OCI-LY1 (cell line): ENCODE results near the gene ELFN2.

Experiments
- H2AFZ ChIP-seq: fragments of 200-600 bp; sonication (generic), shearing (Covaris generic); 2 replicates; pipeline ENCODE4 v1.6.0; 2014; ENCODE audit warnings: antibody characterized with exemption, mild to moderate bottlenecking, low read length
- H3F3A ChIP-seq: fragments of 200-600 bp; sonication (generic), shearing (Covaris generic); 2 replicates; pipeline ENCODE4 v1.6.0; 2014; ENCODE audit warnings: mild to moderate bottlenecking, antibody characterized with exemption, low read length, moderate library complexity; ENCODE audit not compliant: insufficient read depth
- H3K27ac ChIP-seq: fragments of 200-600 bp; sonication (generic); 2 replicates; pipeline ENCODE4 v1.5.1; 2014; ENCODE audit warnings: low read length, mixed run types, mild to moderate bottlenecking, low read depth; ENCODE audit not compliant: poor library complexity, severe bottlenecking
- H3K27me3 ChIP-seq: fragments of 200-600 bp; sonication (generic); 2 replicates; pipeline ENCODE4 v1.6.0; 2014; ENCODE audit warnings: antibody characterized with exemption, mild to moderate bottlenecking, low read length, moderate library complexity; ENCODE audit not compliant: insufficient read depth
- H3K36me3 ChIP-seq: fragments of 200-600 bp; sonication (generic); 2 replicates; pipeline ENCODE4 v1.6.1; 2014; ENCODE audit warnings: mild to moderate bottlenecking, antibody characterized with exemption, low read length, moderate library complexity, mixed read lengths; ENCODE audit not compliant: insufficient read depth
- H3K4me1 ChIP-seq: fragments of 200-600 bp; sonication (generic); 2 replicates; pipeline ENCODE4 v1.5.1; 2014; ENCODE audit warnings: mild to moderate bottlenecking, low read length, moderate library complexity; ENCODE audit not compliant: insufficient read depth, severe bottlenecking
- H3K4me2 ChIP-seq: fragments of 200-600 bp; sonication (generic), shearing (Covaris generic); 2 replicates; pipeline ENCODE4 v1.6.1; 2014; ENCODE audit warnings: low read length
- H3K4me3 ChIP-seq: fragments of 200-600 bp; sonication (generic); 2 replicates; pipeline ENCODE4 v1.5.1; 2014; ENCODE audit warnings: low read length, low read depth, mild to moderate bottlenecking, mixed read lengths; ENCODE audit not compliant: poor library complexity, severe bottlenecking
- H3K79me2 ChIP-seq: fragments of 200-600 bp; shearing (Covaris generic); 2 replicates; pipeline ENCODE4 v1.6.1; 2016; ENCODE audit warnings: mixed run types, low read length, mixed read lengths; ENCODE audit not compliant: insufficient read depth
- H3K9ac ChIP-seq: fragments of 200-600 bp; sonication (generic), shearing (Covaris generic); 2 replicates; pipeline ENCODE4 v1.6.1; 2014; ENCODE audit warnings: mild to moderate bottlenecking, low read length, mixed read lengths
- H3K9me2 ChIP-seq: fragments of 200-600 bp; sonication (generic), shearing (Covaris generic); 2 replicates; pipeline ENCODE4 v1.6.1; 2014; ENCODE audit warnings: low read depth, mild to moderate bottlenecking, low read length, mixed read lengths
- H3K9me3 ChIP-seq: fragments of 200-600 bp; shearing (Covaris generic); 2 replicates; pipeline ENCODE4 v1.6.1; 2014; ENCODE audit warnings: low read length, mixed read lengths
- H4K20me1 ChIP-seq: fragments of 200-600 bp; sonication (generic), shearing (Covaris generic); 2 replicates; pipeline ENCODE4 v1.6.0; 2016; ENCODE audit warnings: mild to moderate bottlenecking, low read length; ENCODE audit not compliant: insufficient read depth
- EZH2 ChIP-seq: fragments of 200-600 bp; sonication (generic), shearing (Covaris generic); IDR thresholded peaks from 2 replicates; pipeline ENCODE4 v1.8.0; 2017; ENCODE audit warnings: borderline replicate concordance, mixed run types, mild to moderate bottlenecking, antibody characterized with exemption, low read length, moderate library complexity, mixed read lengths
- TF ChIP-seq, protein P1 (sequence below): fragments of 200-600 bp; sonication (generic), shearing (Covaris generic); IDR thresholded peaks from 2 replicates; pipeline ENCODE4 v1.5.1; 2017; ENCODE audit warnings: mild to moderate bottlenecking, antibody characterized with exemption, low read length, moderate library complexity, mixed read lengths

The ELFN2 gene

GRCh38 chr22:37423283-37423682 is 4.0 kb downstream of the ELFN2 start:
- H3F3A ChIP-seq: no peaks in the 10 kb centered on the region
- no peaks in the 10 kb centered on the region for H3K9me3 ChIP-seq
- no peak overlapping the region for H3K27ac ChIP-seq
- TF ChIP-seq, protein P1, sequence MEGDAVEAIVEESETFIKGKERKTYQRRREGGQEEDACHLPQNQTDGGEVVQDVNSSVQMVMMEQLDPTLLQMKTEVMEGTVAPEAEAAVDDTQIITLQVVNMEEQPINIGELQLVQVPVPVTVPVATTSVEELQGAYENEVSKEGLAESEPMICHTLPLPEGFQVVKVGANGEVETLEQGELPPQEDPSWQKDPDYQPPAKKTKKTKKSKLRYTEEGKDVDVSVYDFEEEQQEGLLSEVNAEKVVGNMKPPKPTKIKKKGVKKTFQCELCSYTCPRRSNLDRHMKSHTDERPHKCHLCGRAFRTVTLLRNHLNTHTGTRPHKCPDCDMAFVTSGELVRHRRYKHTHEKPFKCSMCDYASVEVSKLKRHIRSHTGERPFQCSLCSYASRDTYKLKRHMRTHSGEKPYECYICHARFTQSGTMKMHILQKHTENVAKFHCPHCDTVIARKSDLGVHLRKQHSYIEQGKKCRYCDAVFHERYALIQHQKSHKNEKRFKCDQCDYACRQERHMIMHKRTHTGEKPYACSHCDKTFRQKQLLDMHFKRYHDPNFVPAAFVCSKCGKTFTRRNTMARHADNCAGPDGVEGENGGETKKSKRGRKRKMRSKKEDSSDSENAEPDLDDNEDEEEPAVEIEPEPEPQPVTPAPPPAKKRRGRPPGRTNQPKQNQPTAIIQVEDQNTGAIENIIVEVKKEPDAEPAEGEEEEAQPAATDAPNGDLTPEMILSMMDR: no peak
- no peak for TF ChIP-seq EZH2
- H3K4me2 ChIP-seq: no peak overlapping the region
- H2AFZ ChIP-seq: no peak overlapping the region
- H3K9me2 ChIP-seq: no peaks in the 10 kb centered on the region
- no peak overlapping the region for H3K9ac ChIP-seq
- H3K27me3 ChIP-seq: 0 out of 2 replicates have a peak, but pooled peaks cover 8% of the 10 kb centered on the region
- no peaks in the 10 kb centered on the region for H3K79me2 ChIP-seq
- H3K36me3 ChIP-seq: no peaks in the 10 kb centered on the region
- H4K20me1 ChIP-seq: no peaks in the 10 kb centered on the region
- no peak overlapping the region for H3K4me3 ChIP-seq
- H3K4me1 ChIP-seq: no peaks in the 10 kb centered on the region

DNA sequence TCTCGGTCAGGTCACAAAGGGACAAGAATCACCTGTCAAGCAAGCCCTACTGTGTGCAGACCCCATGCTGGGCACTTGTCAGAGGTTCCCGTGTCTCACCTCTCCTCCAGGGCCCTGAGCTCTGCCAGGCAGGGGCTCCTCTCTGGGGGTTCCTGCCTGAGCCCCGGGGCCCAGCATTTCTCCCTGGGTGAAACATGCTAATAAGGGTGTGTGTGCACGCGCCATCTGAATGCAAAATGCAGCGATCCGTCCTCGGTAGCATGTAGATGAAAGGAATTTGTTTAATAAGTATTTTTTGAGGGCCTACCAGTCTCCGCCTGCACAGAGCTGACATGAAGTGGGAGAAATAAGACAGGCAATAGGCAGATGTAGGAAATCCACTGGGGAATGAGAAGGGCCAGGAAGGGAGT is 5.8 kb downstream of the ELFN2 start:
- H3K4me2 ChIP-seq: no peak overlapping the region
- H3K79me2 ChIP-seq: no peaks in the 10 kb centered on the region
- H2AFZ ChIP-seq: no peak overlapping the region
- no peaks in the 10 kb centered on the region for H3K9me2 ChIP-seq
- no peaks in the 10 kb centered on the region for H3K9me3 ChIP-seq
- H3K27ac ChIP-seq: no peak overlapping the region
- peaks cover 12% of the 10 kb centered on the region; the same call in 1 of the 2 replicates for H3K27me3 ChIP-seq
- TF ChIP-seq, protein P1: no peak
- TF ChIP-seq EZH2: no peak
- H3F3A ChIP-seq: no peaks in the 10 kb centered on the region
- H3K4me3 ChIP-seq: no peak overlapping the region
- H4K20me1 ChIP-seq: no peaks in the 10 kb centered on the region
- H3K9ac ChIP-seq: no peak overlapping the region
- H3K4me1 ChIP-seq: no peaks in the 10 kb centered on the region
- H3K36me3 ChIP-seq: no peaks in the 10 kb centered on the region

DNA sequence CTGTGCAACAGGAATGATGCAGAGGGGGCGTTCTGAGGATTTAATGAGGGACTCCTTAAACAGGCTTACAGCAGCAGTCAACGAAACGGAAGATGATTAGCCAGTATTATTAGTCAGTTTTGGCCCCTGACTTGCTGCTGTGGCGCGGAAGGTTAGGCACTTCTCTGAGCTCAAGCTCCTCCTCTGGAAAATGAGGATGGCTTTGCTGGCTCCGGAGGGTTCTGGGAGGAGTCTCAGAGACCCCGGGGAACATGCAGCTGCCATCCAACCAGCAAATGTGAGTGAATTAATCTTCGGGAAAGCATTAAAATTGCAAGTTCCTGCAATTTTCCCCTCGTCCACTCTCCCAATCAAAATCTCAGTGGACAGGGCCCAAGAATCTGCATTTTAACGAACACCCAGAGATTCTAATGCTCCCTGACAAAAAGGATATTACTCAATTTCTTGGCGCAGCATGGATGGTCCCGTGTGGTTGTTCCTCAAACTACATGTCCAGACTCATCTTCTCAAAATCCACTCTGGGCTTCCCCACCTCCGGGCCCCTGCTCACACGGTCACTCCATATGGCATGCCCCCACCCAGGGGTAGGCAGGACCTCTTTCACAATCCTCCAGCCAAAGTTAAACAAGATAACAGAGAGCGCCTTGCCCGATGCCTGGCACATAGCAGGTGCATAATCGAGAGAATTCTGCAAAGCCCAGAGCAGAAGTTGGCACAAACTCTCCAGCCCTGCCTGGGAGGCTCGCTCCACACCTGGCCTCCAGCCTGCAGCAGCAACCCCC is 6.4 kb downstream of the ELFN2 start:
- Histone ChIP-seq H3K4me2 (no peak overlapping the region), H3K9me2 (no peaks in the 10 kb centered on the region), H3K27me3 (peaks cover 12% of the 10 kb centered on the region; the same call in 1 of the 2 replicates), H3K79me2 (no peaks in the 10 kb centered on the region), H3K9me3 (no peaks in the 10 kb centered on the region), H3K4me1 (no peaks in the 10 kb centered on the region), H3K9ac (no peak overlapping the region), H3K4me3 (no peak overlapping the region), H3K27ac (no peak overlapping the region), H4K20me1 (no peaks in the 10 kb centered on the region), H2AFZ (no peak overlapping the region), H3K36me3 (no peaks in the 10 kb centered on the region), H3F3A (no peaks in the 10 kb centered on the region)
- TF ChIP-seq EZH2: no peak
- TF ChIP-seq, protein P1: no peak
